Cardiac muscle cell (in vitro differentiated cells and primary cell): ENCODE results near the gene KRTAP19-7. TPM values are rescaled to one million over a fixed set of nuclear protein-coding genes. Genes with fewer than 3 reads are reported as not detected.

ENCODE experiments used
- DNase-seq, 2 donors: peaks; one replicate each; pipeline versions ENCODE4 v3.0.0 to v3.0.0-alpha.2; 2010 to 2017; ENCODE audit warnings: low read depth in 1 of 2, low spot score in 1 of 2
- H3K27ac ChIP-seq: fragments of 200-600 bp; sonication (generic); 2 replicates; pipeline ENCODE4 v1.5.1; 2016
- H3K27me3 ChIP-seq: fragments of 200-600 bp; sonication (generic); 2 replicates; pipeline ENCODE4 v1.6.0; 2016; ENCODE audit warnings: control low read depth
- H3K36me3 ChIP-seq: fragments of 200-600 bp; sonication (generic); 2 replicates; pipeline ENCODE4 v1.5.1; 2016; ENCODE audit warnings: control low read depth
- H3K4me1 ChIP-seq: fragments of 200-600 bp; sonication (generic); 2 replicates; pipeline ENCODE4 v1.8.1; 2017; ENCODE audit warnings: low read depth, mild to moderate bottlenecking, mixed run types
- H3K4me3 ChIP-seq: fragments of 200-600 bp; sonication (generic); 2 replicates; pipeline ENCODE4 v1.5.1; 2016; ENCODE audit warnings: mild to moderate bottlenecking
- H3K9me3 ChIP-seq: fragments of 200-600 bp; sonication (generic); 2 replicates; pipeline ENCODE4 v1.5.1; 2017; ENCODE audit warnings: low read depth, mild to moderate bottlenecking, control low read depth
- polyA plus RNA-seq: library from polyadenylated mRNA; unstranded; fragments of >200 nt; fragmentation: Nextera tagmentation; extraction: Ambion mirVana; gene quantifications from 2 replicates; pipeline ENCODE4 v1.2.1, GENCODE V29; 2016
- total RNA-seq: library from RNA; depleted of rRNA; stranded (reverse); fragments of >200 nt; gene quantifications from 2 replicates; pipeline ENCODE4 v1.2.3, GENCODE V29; 2016
- TF ChIP-seq, protein P1 (sequence below): IDR thresholded peaks from 2 replicates; pipeline ENCODE4 v1.5.1; 2012; ENCODE audit warnings: low read depth, mild to moderate bottlenecking, low read length

KRTAP19-7 gene, protein sequence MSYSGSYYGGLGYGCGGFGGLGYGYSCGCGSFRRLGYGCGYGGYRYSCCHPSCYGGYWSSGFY
- total RNA-seq (not detected in 2 replicates), polyA plus RNA-seq (not detected in 2 replicates)

DNA sequence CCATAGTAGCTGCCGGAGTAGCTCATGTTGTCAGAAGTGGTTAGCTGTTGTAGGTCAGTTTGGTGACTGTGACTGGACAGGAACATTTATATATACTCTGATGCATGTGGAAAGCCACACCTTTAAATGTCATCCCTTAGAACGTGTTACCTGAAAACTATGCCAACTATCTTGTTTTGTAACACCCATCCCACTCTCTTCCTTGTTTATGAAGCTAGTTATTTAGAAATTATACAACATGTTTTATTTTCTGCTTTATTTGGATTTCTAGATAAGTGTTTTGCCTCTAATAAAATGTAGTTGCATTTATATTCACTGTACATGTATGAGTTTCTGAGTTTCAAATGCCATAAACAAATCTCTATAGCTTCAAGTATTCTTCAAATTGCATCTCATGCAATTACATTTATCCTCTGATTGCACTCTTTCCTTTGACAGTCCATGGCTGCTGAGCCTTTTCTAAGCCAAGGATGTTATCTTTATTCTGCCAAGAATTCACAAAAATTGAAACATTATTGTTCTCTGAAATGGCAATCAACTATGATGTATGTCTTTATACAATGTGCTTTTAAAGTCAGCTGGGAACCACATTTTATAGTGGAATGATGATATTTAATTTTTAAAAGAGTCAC lies at the start of gene KRTAP19-7:
Gene KRTAP19-7 (minus strand): TSS at position 51 of the 632 bp plus-strand sequence. CDS start 25 bp downstream, at position 26.
- no peaks in the 10 kb centered on the region for H3K4me1 ChIP-seq
- TF ChIP-seq, protein P1, sequence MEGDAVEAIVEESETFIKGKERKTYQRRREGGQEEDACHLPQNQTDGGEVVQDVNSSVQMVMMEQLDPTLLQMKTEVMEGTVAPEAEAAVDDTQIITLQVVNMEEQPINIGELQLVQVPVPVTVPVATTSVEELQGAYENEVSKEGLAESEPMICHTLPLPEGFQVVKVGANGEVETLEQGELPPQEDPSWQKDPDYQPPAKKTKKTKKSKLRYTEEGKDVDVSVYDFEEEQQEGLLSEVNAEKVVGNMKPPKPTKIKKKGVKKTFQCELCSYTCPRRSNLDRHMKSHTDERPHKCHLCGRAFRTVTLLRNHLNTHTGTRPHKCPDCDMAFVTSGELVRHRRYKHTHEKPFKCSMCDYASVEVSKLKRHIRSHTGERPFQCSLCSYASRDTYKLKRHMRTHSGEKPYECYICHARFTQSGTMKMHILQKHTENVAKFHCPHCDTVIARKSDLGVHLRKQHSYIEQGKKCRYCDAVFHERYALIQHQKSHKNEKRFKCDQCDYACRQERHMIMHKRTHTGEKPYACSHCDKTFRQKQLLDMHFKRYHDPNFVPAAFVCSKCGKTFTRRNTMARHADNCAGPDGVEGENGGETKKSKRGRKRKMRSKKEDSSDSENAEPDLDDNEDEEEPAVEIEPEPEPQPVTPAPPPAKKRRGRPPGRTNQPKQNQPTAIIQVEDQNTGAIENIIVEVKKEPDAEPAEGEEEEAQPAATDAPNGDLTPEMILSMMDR = no peak
- no peaks in the 10 kb centered on the region for H3K36me3 ChIP-seq
- H3K4me3 ChIP-seq = no peak within 1 kb of the TSS
- no peaks in the 10 kb centered on the region for H3K9me3 ChIP-seq
- H3K27me3 ChIP-seq = no peaks in the 10 kb centered on the region
- no peak for DNase-seq
- H3K27ac ChIP-seq = no peak within 1 kb of the TSS

DNA sequence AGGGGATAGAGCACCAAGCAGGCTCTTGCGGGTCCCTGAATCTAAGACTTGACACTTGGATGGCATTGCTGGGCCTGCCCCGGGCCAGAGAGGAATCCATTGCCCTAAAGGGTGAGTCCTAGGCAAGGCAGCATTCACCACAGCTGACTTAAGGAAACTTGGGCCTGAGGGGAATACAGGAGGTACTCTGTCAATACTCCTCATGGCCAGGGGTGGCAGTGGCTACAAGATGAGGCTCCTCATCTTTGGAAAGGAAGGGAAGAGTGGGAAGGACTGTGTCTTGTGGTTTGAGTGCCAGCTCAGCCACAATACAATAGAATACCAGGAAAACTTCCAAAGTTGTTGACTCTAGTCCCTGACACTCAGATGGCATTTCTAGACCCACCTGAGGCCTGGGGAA lies 44.9 kb upstream of the KRTAP19-7 start:
- DNase-seq = no peak
- no peaks in the 10 kb centered on the region for H3K27me3 ChIP-seq
- no peaks in the 10 kb centered on the region for H3K9me3 ChIP-seq
- H3K4me1 ChIP-seq = no peaks in the 10 kb centered on the region
- H3K4me3 ChIP-seq = no peak overlapping the region
- no peaks in the 10 kb centered on the region for H3K36me3 ChIP-seq
- TF ChIP-seq, protein P1 = no peak
- no peak overlapping the region for H3K27ac ChIP-seq

DNA sequence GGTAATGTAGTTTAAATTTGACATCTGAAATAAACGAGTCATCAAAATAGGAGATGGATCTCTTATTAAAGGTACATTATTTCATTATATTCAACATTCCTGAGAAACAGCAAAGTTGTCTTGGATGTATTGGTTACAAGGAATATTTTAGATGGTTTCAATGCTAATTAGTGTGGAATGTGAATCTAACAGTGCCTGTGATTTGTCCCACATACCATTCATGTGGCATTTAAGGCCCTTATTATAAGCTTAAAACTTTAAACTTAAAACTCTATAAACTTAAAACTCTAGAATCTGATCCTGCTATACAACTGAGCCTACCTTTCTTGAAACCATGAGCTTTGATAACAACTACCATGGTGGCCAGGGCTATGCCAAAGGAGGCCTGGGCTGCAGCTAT lies 39.7 kb upstream of the KRTAP19-7 start, which contains the start of gene KRTAP22-1:
Gene KRTAP22-1 (plus strand): TSS at position 301 of the 400 bp plus-strand sequence.
- no peaks in the 10 kb centered on the region for H3K36me3 ChIP-seq
- H3K4me3 ChIP-seq = no peak within 1 kb of the TSS
- no peak within 1 kb of the TSS for H3K27ac ChIP-seq
- DNase-seq = no peak
- H3K27me3 ChIP-seq = no peaks in the 10 kb centered on the region
- H3K4me1 ChIP-seq = no peaks in the 10 kb centered on the region
- TF ChIP-seq, protein P1 = no peak
- no peaks in the 10 kb centered on the region for H3K9me3 ChIP-seq

DNA sequence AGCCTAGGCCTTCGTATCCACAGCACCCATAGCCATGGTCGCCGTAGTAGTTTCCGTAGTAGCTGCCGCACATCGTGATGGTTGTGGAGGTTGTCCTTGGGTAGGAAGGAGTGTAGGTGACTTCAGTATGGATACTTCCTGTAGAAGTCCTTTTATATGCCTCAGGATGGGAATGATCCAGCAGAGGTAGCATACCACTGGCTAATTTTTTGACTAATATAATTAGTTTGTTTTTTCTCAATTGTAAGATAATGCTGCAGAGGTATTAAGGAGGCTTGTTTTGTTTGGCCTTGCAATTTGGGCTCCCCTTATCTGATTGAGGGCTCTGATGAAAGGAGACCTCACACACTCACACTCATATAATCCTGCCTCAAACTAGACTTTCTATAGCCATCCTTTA lies 37.7 kb upstream of the KRTAP19-7 start, which contains the start of gene KRTAP6-2:
Gene KRTAP6-2 (minus strand): TSS at position 101 of the 400 bp plus-strand sequence. CDS start 28 bp downstream, at position 73.
- Histone ChIP-seq H3K27ac (no peak within 1 kb of the TSS), H3K4me1 (no peaks in the 10 kb centered on the region), H3K4me3 (no peak within 1 kb of the TSS), H3K36me3 (no peaks in the 10 kb centered on the region), H3K27me3 (no peaks in the 10 kb centered on the region), H3K9me3 (no peaks in the 10 kb centered on the region)
- TF ChIP-seq, protein P1 = no peak
- no peak for DNase-seq

DNA sequence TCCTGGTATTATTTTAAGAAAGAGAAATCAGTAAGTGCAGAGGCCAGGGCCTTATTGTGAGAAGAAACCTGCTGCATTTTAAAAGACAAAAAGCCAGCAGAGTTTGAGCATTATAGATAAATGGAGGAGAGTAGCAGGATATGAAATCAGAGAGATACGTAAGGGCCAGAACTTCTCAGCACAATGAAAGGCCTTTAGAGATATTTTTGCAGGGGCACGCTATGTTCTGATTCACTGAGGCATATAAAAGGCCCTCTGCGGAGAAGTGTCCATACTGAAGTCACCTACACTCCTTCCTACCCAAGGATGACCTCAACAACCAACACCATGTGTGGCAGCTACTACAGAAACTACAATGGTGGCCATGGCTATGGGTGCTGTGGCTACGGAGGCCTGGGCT lies 31.0 kb upstream of the KRTAP19-7 start, which contains the start of gene KRTAP6-3:
Gene KRTAP6-3 (plus strand): TSS at position 301 of the 400 bp plus-strand sequence. CDS start 6 bp downstream, at position 307.
- TF ChIP-seq, protein P1 = no peak
- Histone ChIP-seq H3K36me3 (no peaks in the 10 kb centered on the region), H3K4me1 (no peaks in the 10 kb centered on the region), H3K27me3 (no peaks in the 10 kb centered on the region), H3K9me3 (no peaks in the 10 kb centered on the region), H3K27ac (no peak within 1 kb of the TSS), H3K4me3 (no peak within 1 kb of the TSS)
- no peak for DNase-seq
